Measurements from ENCODE around the gene ARHGAP31.

The ARHGAP31 gene

GRCh38 chr3:119396870-119397269 is 102.7 kb downstream of the ARHGAP31 start:
- ATAC-seq: no peak

GRCh38 chr3:119400466-119400865 is 106.3 kb downstream of the ARHGAP31 start:
- ATAC-seq: no peak

- ATAC-seq: no peak
These were observed 106.9 kb downstream of the ARHGAP31 start for GRCh38 chr3:119401069-119401468.

- ATAC-seq: no peak
These were observed 107.6 kb downstream of the ARHGAP31 start for GRCh38 chr3:119401503-119402440.

- no peak for ATAC-seq
These were observed 108.6 kb downstream of the ARHGAP31 start for GRCh38 chr3:119402791-119403190.

- no peak for ATAC-seq
These were observed 109.0 kb downstream of the ARHGAP31 start for GRCh38 chr3:119403201-119403600.

GRCh38 chr3:119405315-119405714 is 111.1 kb downstream of the ARHGAP31 start:
- no peak for ATAC-seq

GRCh38 chr3:119408243-119408950 is 114.2 kb downstream of the ARHGAP31 start:
- ATAC-seq: no peak

GRCh38 chr3:119409844-119410243 is 115.7 kb downstream of the ARHGAP31 start:
- ATAC-seq: no peak

GRCh38 chr3:119413603-119414280 is 119.6 kb downstream of the ARHGAP31 start:
- no peak for ATAC-seq

GRCh38 chr3:119416873-119417272 is 122.7 kb downstream of the ARHGAP31 start:
- ATAC-seq: no peak

GRCh38 chr3:119417771-119418512 is 123.8 kb downstream of the ARHGAP31 start:
- ATAC-seq: no peak

- ATAC-seq: no peak
These were observed 124.5 kb downstream of the ARHGAP31 start for GRCh38 chr3:119418641-119419040.

- no peak for ATAC-seq
These were observed 126.0 kb downstream of the ARHGAP31 start for GRCh38 chr3:119420196-119420595.

GRCh38 chr3:119427669-119428068 is 133.5 kb downstream of the ARHGAP31 start:
- no peak for ATAC-seq

GRCh38 chr3:119428538-119428937 is 134.4 kb downstream of the ARHGAP31 start:
- ATAC-seq: no peak

GRCh38 chr3:119433613-119434325 is 139.6 kb downstream of the ARHGAP31 start:
- ATAC-seq: no peak

- no peak for ATAC-seq
These were observed 140.5 kb downstream of the ARHGAP31 start for GRCh38 chr3:119434703-119435102.

- no peak for ATAC-seq
These were observed 142.8 kb downstream of the ARHGAP31 start for GRCh38 chr3:119436977-119437376.

GRCh38 chr3:119437691-119438258 is 143.6 kb downstream of the ARHGAP31 start:
- ATAC-seq: no peak

GRCh38 chr3:119443179-119443578 is 149.0 kb downstream of the ARHGAP31 start:
- ATAC-seq: no peak
